Cardiac fibroblast (primary cell): ENCODE results near the gene TSHR.

Experiments used
- DNase-seq, 2 donors: peaks; one replicate each; pipeline versions ENCODE4 v3.0.0 to v3.0.0-alpha.2; 2010; ENCODE audit warnings: low read depth in 2 of 2
- H3K4me3 ChIP-seq, 2 donors: replicated peaks in 1 of 2; 1 replicate in 1 of 2; 2 replicates in 1 of 2; pipeline ENCODE4 v1.5.1; 2011; ENCODE audit warnings: low read depth in 2 of 2, low read length in 2 of 2, mild to moderate bottlenecking in 2 of 2, moderate library complexity in 1 of 2
- CTCF ChIP-seq: IDR thresholded peaks from one replicate; pipeline ENCODE4 v1.5.1; 2011; ENCODE audit warnings: low read depth, mild to moderate bottlenecking, low read length, inconsistent platforms

The TSHR gene

GRCh38 chr14:80926397-80927082 lies 28.9 kb upstream of the TSHR start:
- TF ChIP-seq CTCF = no peak
- peak; percentile 13 to 70 for DNase-seq
- H3K4me3 ChIP-seq = no peak overlapping the region

- no peak for TF ChIP-seq CTCF
- no peak overlapping the region for H3K4me3 ChIP-seq
- DNase-seq = no peak
Measured at GRCh38 chr14:80927083-80927989, 28.1 kb upstream of the TSHR start.

DNA sequence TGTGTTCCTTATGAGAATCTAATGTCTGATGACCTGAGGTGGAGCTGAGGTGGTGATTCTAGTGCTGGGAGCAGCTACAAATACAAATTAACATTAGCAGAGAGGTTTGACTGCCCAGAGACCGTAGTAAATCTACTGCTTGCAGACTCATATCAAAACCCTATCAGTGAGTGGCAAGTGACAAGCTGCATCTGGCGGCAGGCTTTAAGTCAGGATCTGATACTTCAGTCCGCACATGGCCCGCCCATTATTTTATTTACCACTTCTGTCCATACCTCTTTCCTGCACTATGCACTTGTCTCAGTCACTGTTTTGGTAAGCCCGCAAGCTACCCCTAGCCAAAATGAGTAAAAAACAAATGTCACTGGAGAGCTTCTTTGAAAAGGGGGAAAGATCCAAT lies 25.3 kb upstream of the TSHR start:
- DNase-seq = no peak
- no peak for TF ChIP-seq CTCF
- H3K4me3 ChIP-seq = no peak overlapping the region

GRCh38 chr14:80930836-80931389 lies 24.5 kb upstream of the TSHR start:
- H3K4me3 ChIP-seq = peak overlapping the region in 1 of 2 donors; percentile 0
- no peak for TF ChIP-seq CTCF
- peak; percentile 62 to 94 for DNase-seq

DNA sequence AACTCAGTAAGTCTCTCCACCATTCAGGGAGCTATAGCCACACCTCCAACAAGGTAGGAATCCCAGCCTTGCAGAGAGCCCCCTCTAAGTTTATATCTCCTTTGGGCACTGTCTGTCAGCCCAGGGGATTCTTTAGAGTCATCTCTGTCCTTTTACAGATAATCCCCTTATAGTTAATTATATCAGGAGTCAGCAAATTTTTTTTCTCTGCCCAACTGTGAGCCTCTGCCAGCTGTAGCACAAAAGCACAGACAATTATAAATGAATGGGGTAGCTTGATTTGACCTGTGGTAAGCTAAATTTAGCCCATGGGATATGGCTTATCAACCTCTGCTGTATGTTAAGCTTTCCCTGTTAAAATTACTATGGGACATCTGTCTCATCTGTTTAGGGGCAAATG lies 22.1 kb upstream of the TSHR start:
- no peak overlapping the region for H3K4me3 ChIP-seq
- no peak for TF ChIP-seq CTCF
- no peak for DNase-seq

DNA sequence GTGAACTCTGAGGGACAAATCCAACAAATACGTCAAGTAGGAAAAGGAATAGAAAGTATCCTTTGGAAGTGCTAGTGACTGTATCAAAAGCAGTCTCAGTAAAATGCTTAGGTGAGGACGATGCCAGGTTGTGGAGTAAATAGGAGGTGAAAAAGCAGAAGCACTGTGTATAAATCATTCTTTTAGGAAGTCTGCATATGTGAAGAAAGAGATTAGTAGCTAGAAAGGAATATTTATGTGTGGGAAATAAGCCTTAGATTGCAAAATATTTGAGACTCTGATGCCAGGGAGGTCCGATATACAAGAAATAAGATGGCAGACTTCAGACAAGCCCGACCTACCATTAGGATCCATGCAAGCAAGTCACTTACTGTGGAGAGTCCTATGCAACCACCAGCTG lies 21.7 kb upstream of the TSHR start:
- no peak overlapping the region for H3K4me3 ChIP-seq
- no peak for TF ChIP-seq CTCF
- DNase-seq = no peak
